OCI-LY3 (cell line): Measurements from ENCODE around the gene PCED1A.

Source experiments
- H2AFZ ChIP-seq: fragments of 200-600, 300-600 bp; shearing (Covaris generic); 2 replicates; pipeline ENCODE4 v1.6.0; 2014; ENCODE audit warnings: antibody characterized with exemption, low read depth, low read length
- H3K27ac ChIP-seq: fragments of 200-600, 300-600 bp; sonication (generic); 2 replicates; pipeline ENCODE4 v1.5.1; 2014; ENCODE audit warnings: mild to moderate bottlenecking, low read length, moderate library complexity, mixed read lengths
- H3K27me3 ChIP-seq: fragments of 200-600, 300-600 bp; sonication (generic); 2 replicates; pipeline ENCODE4 v1.6.1; 2014; ENCODE audit warnings: low read depth, low read length, mixed read lengths
- H3K36me3 ChIP-seq: fragments of 200-600, 300-600 bp; sonication (generic); replicated peaks from 2 replicates; pipeline ENCODE3; 2014; ENCODE audit warnings: low read depth, low read length, mixed read lengths
- H3K4me1 ChIP-seq: fragments of 300-600, 200-600 bp; sonication (generic); 2 replicates; pipeline ENCODE4 v1.6.1; 2014; ENCODE audit warnings: low read length, mixed read lengths
- H3K4me2 ChIP-seq: fragments of 200-600, 300-600 bp; sonication (generic); 2 replicates; pipeline ENCODE4 v1.6.1; 2014; ENCODE audit warnings: low read length, mixed read lengths
- H3K4me3 ChIP-seq: fragments of 300-600, 200-600 bp; sonication (generic); 2 replicates; pipeline ENCODE4 v1.5.1; 2014; ENCODE audit warnings: antibody characterized with exemption, mild to moderate bottlenecking, low read length, moderate library complexity
- H3K79me2 ChIP-seq: fragments of 300-600, 200-600 bp; shearing (Covaris generic); 2 replicates; pipeline ENCODE4 v1.6.1; 2014; ENCODE audit warnings: mild to moderate bottlenecking, low read length, mixed read lengths
- H3K9ac ChIP-seq: fragments of 300-600, 200-600 bp; shearing (Covaris generic); 2 replicates; pipeline ENCODE4 v1.6.0; 2014; ENCODE audit warnings: mild to moderate bottlenecking, low read length, moderate library complexity
- H3K9me3 ChIP-seq: fragments of 200-600, 300-600 bp; shearing (Covaris generic); 2 replicates; pipeline ENCODE4 v1.6.1; 2014; ENCODE audit warnings: low read length, mixed read lengths; ENCODE audit not compliant: insufficient read depth
- H4K20me1 ChIP-seq: fragments of 200-600, 300-600 bp; sonication (generic); 2 replicates; pipeline ENCODE4 v1.6.1; 2016; ENCODE audit warnings: low read length, mixed read lengths; ENCODE audit not compliant: insufficient read depth
- EZH2phosphoT487 ChIP-seq: fragments of 200-600 bp; shearing (Covaris generic); IDR thresholded peaks from 2 replicates; pipeline ENCODE4 v1.6.1; 2018; ENCODE audit warnings: antibody characterized with exemption, mixed run types, low read depth
- TF ChIP-seq, protein P1 (sequence below): fragments of 200-600, 300-600 bp; sonication (generic); IDR thresholded peaks from 2 replicates; pipeline ENCODE4 v1.5.1; 2014; ENCODE audit warnings: antibody characterized with exemption, low read length, low read depth

PCED1A gene

DNA sequence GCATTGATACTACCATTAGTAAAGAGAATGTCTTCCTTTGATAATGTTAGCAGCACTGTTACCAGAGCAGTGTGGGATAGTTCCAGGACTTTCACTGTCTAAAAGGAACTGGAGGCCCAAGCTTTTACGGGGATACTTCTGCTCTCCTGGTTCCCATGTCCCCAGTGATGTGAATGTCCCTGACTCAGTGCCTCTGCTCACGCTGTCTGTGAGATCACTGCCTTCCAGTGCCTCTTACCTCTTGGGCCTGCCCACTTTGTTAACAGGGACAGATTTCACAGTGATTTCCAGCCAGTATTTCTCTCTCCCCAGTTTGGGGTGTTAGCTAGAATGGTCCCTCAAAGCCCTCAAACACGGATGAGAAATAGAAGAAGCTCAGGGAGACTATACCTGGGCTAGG, 47.3 kb upstream of the PCED1A start:
- no peak overlapping the region for H3K27ac ChIP-seq
- H3K9ac ChIP-seq, result no peak overlapping the region
- peaks cover 15% of the 10 kb centered on the region for H3K4me1 ChIP-seq
- peaks cover 9% of the 10 kb centered on the region for H3K36me3 ChIP-seq
- peaks cover 79% of the 10 kb centered on the region for H3K79me2 ChIP-seq
- H3K27me3 ChIP-seq, result no peaks in the 10 kb centered on the region
- H3K9me3 ChIP-seq, result no peaks in the 10 kb centered on the region
- no peak overlapping the region for H3K4me2 ChIP-seq
- H3K4me3 ChIP-seq, result no peak overlapping the region
- peaks cover 58% of the 10 kb centered on the region for H4K20me1 ChIP-seq
- TF ChIP-seq, protein P1, sequence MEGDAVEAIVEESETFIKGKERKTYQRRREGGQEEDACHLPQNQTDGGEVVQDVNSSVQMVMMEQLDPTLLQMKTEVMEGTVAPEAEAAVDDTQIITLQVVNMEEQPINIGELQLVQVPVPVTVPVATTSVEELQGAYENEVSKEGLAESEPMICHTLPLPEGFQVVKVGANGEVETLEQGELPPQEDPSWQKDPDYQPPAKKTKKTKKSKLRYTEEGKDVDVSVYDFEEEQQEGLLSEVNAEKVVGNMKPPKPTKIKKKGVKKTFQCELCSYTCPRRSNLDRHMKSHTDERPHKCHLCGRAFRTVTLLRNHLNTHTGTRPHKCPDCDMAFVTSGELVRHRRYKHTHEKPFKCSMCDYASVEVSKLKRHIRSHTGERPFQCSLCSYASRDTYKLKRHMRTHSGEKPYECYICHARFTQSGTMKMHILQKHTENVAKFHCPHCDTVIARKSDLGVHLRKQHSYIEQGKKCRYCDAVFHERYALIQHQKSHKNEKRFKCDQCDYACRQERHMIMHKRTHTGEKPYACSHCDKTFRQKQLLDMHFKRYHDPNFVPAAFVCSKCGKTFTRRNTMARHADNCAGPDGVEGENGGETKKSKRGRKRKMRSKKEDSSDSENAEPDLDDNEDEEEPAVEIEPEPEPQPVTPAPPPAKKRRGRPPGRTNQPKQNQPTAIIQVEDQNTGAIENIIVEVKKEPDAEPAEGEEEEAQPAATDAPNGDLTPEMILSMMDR, result no peak
- H2AFZ ChIP-seq, result no peak overlapping the region

DNA sequence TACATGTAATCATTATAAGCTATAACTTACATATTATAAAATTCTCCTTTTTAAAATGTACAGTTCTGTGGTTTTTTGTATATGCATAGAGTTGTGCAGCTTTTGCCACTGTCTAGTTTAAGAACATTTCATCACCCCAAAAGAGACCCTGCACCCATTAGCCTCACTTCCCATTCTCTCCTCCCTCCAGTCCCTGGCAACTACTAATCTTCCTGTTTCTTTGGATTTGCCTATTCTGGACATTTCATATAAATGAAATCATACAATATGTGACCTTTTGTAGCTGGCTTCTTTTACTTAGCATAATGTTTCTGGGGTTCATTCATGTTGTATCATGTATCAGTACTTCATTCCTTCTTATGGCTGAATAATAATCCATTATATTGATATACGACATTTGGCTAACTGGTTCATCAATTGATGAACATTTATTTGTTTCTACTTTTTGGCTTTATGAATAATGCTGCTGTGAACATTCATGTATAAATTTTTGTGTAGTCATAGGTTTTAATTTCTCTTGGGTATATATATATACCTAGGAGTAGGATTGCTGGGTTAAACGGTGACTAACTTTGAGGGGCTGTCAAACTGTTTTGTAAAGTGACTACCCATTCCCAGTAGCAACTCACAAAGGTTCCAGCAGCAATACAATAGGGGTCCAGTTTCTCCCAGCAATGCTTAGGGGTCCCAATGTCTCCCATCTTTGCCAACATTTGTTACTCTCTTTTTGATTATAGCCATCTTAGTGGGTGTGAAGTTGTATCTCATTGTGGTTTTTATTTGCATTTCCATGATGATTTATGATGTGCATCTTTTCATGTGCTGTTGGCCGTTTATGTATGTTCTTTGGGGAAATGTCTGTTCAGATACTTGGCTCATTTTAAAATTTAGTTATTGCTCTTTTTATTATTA, 43.5 kb upstream of the PCED1A start:
- Histone ChIP-seq H3K9me3 (no peaks in the 10 kb centered on the region), H3K4me1 (peaks cover 15% of the 10 kb centered on the region), H3K4me2 (peak overlapping the region; percentile 2; the same call in 1 of the 2 replicates), H3K4me3 (no peak overlapping the region), H3K27ac (no peak overlapping the region), H4K20me1 (peaks cover 48% of the 10 kb centered on the region), H3K79me2 (peaks cover 67% of the 10 kb centered on the region), H2AFZ (no peak overlapping the region), H3K9ac (no peak overlapping the region), H3K36me3 (peaks cover 4% of the 10 kb centered on the region), H3K27me3 (no peaks in the 10 kb centered on the region)
- TF ChIP-seq EZH2phosphoT487, result no peak
- TF ChIP-seq, protein P1, result no peak

DNA sequence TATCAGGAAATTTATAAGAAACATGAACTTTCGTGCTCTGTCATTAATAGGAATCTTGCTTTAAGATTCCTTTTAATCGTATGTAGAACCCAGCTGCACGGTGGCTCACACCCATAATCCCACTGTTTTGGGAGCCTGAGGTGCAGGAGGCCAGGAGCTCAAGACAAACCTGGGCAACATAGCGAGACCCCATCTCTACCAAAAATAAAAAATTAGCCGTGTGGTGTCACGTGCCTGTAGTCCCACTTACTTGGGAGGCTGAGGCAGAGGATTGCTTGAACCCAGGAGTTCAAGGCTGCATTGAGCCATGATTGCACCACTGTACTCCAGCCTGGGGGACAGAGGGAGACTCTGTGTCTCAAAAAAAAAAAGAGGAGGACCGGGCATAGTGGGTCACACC, 40.2 kb upstream of the PCED1A start:
- H3K36me3 ChIP-seq, result peaks cover 4% of the 10 kb centered on the region
- no peak overlapping the region for H3K27ac ChIP-seq
- H3K27me3 ChIP-seq, result no peaks in the 10 kb centered on the region
- no peak overlapping the region for H3K9ac ChIP-seq
- H2AFZ ChIP-seq, result no peak overlapping the region
- H3K4me1 ChIP-seq, result peaks cover 15% of the 10 kb centered on the region
- H3K9me3 ChIP-seq, result no peaks in the 10 kb centered on the region
- no peak overlapping the region for H3K4me2 ChIP-seq
- H4K20me1 ChIP-seq, result peaks cover 42% of the 10 kb centered on the region
- H3K4me3 ChIP-seq, result no peak overlapping the region
- H3K79me2 ChIP-seq, result peaks cover 70% of the 10 kb centered on the region
- TF ChIP-seq, protein P1, result no peak
- no peak for TF ChIP-seq EZH2phosphoT487

DNA sequence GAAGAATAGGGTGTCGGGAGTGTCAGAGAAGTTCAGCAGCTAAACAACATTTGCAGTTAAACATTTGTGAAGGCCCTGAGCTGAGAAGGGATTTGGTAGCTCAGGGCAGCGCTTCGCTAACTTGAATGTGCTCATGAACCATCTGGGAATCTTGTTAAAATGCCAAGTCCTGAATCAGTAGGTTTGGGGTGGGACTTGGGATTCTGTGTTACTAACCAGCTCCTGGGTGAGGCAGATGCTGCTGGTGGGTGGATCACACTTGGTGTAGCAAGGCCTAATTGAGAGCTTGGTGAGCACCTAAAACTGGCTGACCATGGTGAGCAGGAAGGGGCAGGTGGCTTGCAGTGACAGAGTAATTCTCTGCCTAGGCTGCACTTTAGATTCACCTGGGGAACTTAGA, 38.7 kb upstream of the PCED1A start:
- no peaks in the 10 kb centered on the region for H3K36me3 ChIP-seq
- TF ChIP-seq, protein P1, result no peak
- TF ChIP-seq EZH2phosphoT487, result no peak
- H2AFZ ChIP-seq, result no peak overlapping the region
- H3K4me3 ChIP-seq, result no peak overlapping the region
- H3K9ac ChIP-seq, result no peak overlapping the region
- H3K79me2 ChIP-seq, result peaks cover 73% of the 10 kb centered on the region
- H3K27ac ChIP-seq, result no peak overlapping the region
- H3K27me3 ChIP-seq, result no peaks in the 10 kb centered on the region
- H4K20me1 ChIP-seq, result peaks cover 31% of the 10 kb centered on the region
- no peaks in the 10 kb centered on the region for H3K9me3 ChIP-seq
- peaks cover 10% of the 10 kb centered on the region for H3K4me1 ChIP-seq
- H3K4me2 ChIP-seq, result no peak overlapping the region
